Tibial nerve (tissue), 4 donors: ENCODE results near the gene UMAD1. TPM values are rescaled to one million over a fixed set of nuclear protein-coding genes. Genes with fewer than 3 reads are reported as not detected.
"Not testable (repeated sequence)": the region's sequence is repeated elsewhere in the genome, so short reads cannot be mapped to it uniquely, and the experiment has no call there.

ENCODE experiments used
- DNase-seq, 2 donors: peaks; one replicate each; pipeline ENCODE4 v3.0.0-alpha.2; 2019; ENCODE audit warnings: low spot score in 2 of 2
- H3K27ac ChIP-seq, 4 donors: fragments of 200-600 bp; sonication (generic) in 3 of 4; one replicate each; pipeline ENCODE4 v1.5.1; 2017 to 2019; ENCODE audit warnings: mild to moderate bottlenecking in 1 of 4
- H3K27me3 ChIP-seq, 2 donors: fragments of 200-600 bp; sonication (generic) in 1 of 2; one replicate each; pipeline versions ENCODE4 v1.5.1 to v1.6.0; 2017 to 2019
- H3K36me3 ChIP-seq, 3 donors: fragments of 200-600 bp; sonication (generic); one replicate each; pipeline ENCODE4 v1.5.1; 2018 to 2019
- H3K4me1 ChIP-seq, 4 donors: fragments of 200-600 bp; sonication (generic) in 3 of 4; one replicate each; pipeline ENCODE4 v1.5.1; 2017 to 2019
- H3K4me3 ChIP-seq, 4 donors: fragments of 200-600 bp; sonication (generic) in 3 of 4; one replicate each; pipeline ENCODE4 v1.5.1; 2017 to 2019; ENCODE audit warnings: mild to moderate bottlenecking in 1 of 4, moderate library complexity in 1 of 4
- H3K9me3 ChIP-seq, 4 donors: fragments of 200-600 bp; sonication (generic) in 3 of 4; one replicate each; pipeline ENCODE4 v1.5.1; 2017 to 2019
- EP300 ChIP-seq, 2 donors: sonication (generic); formaldehyde crosslinking; IDR thresholded peaks; one replicate each; pipeline ENCODE4 v1.6.1; 2017; ENCODE audit warnings: antibody characterized with exemption in 2 of 2, mild to moderate bottlenecking in 1 of 2
- POLR2A ChIP-seq, 2 donors: fragments of 450-650 bp; IDR thresholded peaks; one replicate each; pipeline ENCODE4 v1.6.1; 2017; ENCODE audit warnings: antibody characterized with exemption in 2 of 2, mild to moderate bottlenecking in 2 of 2, moderate library complexity in 2 of 2
- WGBS, 2 donors: methylation state at CpG; one replicate each; pipeline ENCODE4 v1.1.5; 2018; 5-methylcytosine and 5-hydroxymethylcytosine counted together
- total RNA-seq, 4 donors: library from RNA; depleted of rRNA; stranded (reverse); fragments of >200 nt; gene quantifications; one replicate each; pipeline ENCODE4 v1.1.0, GENCODE V29; 2016
- TF ChIP-seq, protein P1 (sequence below), 5 experiments: fragments of 200-600 bp in 3 of 5; fragments of 450-650 bp in 2 of 5; sonication (generic) in 3 of 5; IDR thresholded peaks; one replicate each; pipeline ENCODE4 v1.5.1; 2016 to 2019; ENCODE audit warnings: antibody characterized with exemption in 5 of 5, mild to moderate bottlenecking in 3 of 5, moderate library complexity in 2 of 5

UMAD1 gene
- total RNA-seq, 4 donors from 2014 or later: 6.0 to 14.9 (median 10.2) TPM

DNA sequence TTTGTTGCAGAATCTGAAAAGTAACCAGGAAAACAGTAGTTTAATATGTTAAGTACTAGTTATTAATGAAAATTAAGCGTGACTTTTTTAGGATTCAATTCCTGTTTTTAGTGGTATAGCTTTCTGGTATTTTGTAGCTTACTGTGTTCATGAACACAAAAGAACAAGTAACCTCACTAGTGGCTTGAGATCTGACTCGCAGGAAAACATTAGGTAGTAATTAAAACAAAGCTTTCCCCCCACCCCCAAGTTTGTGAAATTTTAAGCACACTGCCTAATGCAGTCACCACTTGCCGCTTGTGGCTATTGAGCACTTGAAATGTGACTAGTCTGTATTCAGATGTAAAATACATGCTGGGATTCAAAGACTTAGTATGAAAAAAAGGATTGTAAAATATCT lies 180.4 kb downstream of the UMAD1 start:
- TF ChIP-seq EP300 (IDR thresholded peaks at IDR 0.05): no peak
- TF ChIP-seq, protein P1, sequence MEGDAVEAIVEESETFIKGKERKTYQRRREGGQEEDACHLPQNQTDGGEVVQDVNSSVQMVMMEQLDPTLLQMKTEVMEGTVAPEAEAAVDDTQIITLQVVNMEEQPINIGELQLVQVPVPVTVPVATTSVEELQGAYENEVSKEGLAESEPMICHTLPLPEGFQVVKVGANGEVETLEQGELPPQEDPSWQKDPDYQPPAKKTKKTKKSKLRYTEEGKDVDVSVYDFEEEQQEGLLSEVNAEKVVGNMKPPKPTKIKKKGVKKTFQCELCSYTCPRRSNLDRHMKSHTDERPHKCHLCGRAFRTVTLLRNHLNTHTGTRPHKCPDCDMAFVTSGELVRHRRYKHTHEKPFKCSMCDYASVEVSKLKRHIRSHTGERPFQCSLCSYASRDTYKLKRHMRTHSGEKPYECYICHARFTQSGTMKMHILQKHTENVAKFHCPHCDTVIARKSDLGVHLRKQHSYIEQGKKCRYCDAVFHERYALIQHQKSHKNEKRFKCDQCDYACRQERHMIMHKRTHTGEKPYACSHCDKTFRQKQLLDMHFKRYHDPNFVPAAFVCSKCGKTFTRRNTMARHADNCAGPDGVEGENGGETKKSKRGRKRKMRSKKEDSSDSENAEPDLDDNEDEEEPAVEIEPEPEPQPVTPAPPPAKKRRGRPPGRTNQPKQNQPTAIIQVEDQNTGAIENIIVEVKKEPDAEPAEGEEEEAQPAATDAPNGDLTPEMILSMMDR (IDR thresholded peaks at IDR 0.05): no peak
- no peak for TF ChIP-seq POLR2A (IDR thresholded peaks at IDR 0.05)
- Histone ChIP-seq H3K9me3 (no peaks in the 10 kb centered on the region), H3K4me3 (no peak overlapping the region), H3K27me3 (no peaks in the 10 kb centered on the region), H3K4me1 (no peaks in the 10 kb centered on the region), H3K27ac (no peak overlapping the region), H3K36me3 (peaks cover 0 to 24% (median 0%) of the 10 kb centered on the region in 3 donors)
- no peak for DNase-seq
- 81 to 86% methylated on average over 3 of the region's 3 CpGs for WGBS, 2 donors

DNA sequence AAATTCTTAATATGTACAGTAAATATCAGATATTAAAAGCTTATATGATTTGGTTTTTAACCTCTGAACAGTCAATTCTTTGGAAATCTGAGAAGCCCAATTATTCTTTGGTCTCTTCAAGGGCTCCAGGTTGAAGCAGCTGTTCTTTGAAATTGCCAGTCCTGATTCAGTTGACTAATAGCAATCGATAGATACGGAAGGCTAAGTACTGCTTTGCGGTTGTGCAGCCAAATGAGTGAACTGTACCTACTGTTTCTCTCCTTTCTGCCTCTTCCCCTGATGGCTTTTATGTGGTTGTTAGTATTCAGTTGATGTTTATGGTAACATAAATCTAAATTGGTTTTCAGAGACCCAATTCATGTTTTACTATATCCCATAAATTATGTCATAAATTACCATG lies 181.0 kb downstream of the UMAD1 start:
- H3K4me3 ChIP-seq: no peak overlapping the region
- no peak overlapping the region for H3K27ac ChIP-seq
- TF ChIP-seq EP300 (IDR thresholded peaks at IDR 0.05) (no peak), POLR2A (IDR thresholded peaks at IDR 0.05) (no peak)
- TF ChIP-seq, protein P1 (IDR thresholded peaks at IDR 0.05): no peak
- DNase-seq: no peak
- 84 to 89% methylated on average over 3 of the region's 3 CpGs for WGBS, 2 donors
- H3K27me3 ChIP-seq: no peaks in the 10 kb centered on the region
- no peaks in the 10 kb centered on the region for H3K9me3 ChIP-seq
- no peaks in the 10 kb centered on the region for H3K4me1 ChIP-seq
- H3K36me3 ChIP-seq: peaks cover 0 to 22% (median 0%) of the 10 kb centered on the region in 3 donors

DNA sequence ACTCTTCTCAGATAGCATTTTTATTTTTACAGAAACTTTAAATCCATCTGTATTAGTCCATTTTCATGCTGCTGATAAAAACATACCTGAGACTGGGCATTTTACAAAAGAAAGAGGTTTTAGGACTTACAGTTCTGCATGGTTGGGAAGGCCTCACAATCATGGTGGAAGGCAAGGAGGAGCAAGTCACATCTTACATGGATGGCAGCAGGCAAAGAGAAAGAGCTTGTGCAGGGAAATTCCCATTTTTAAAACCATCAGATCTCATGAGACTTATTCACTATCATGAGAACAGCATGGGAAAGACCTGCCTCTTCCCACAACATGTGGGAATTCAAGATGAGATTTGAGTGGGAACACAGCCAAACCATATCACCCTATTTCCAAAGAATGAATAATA lies 184.7 kb downstream of the UMAD1 start:
- H3K27me3 ChIP-seq, H3K9me3 ChIP-seq, H3K27ac ChIP-seq, H3K4me1 ChIP-seq, DNase-seq, H3K4me3 ChIP-seq: not testable (repeated sequence)
- peaks cover 0 to 18% (median 0%) of the 10 kb centered on the region in 3 donors for H3K36me3 ChIP-seq

DNA sequence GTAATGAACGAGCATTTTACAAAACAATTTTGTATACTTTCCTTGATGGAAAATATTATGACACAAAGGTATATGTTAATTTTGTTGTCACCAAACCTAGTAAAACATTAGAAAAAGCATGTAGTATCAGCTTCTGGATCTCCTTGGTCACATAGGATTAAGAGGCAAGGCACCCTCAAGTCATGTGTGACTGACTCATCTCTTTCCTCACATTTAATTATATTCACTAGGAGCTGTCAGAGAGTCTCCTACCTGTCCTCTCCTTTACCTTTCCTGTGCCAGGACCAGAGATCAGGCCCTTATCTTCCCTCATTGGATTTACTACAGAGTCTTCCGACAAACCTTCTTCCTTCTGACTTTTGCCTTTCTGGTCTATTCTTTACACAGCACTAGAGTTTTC lies 189.1 kb downstream of the UMAD1 start:
- no peak for TF ChIP-seq EP300 (IDR thresholded peaks at IDR 0.05)
- TF ChIP-seq POLR2A (IDR thresholded peaks at IDR 0.05): no peak
- TF ChIP-seq, protein P1 (IDR thresholded peaks at IDR 0.05): no peak
- no peaks in the 10 kb centered on the region for H3K27me3 ChIP-seq
- H3K36me3 ChIP-seq: peaks cover 0 to 13% (median 0%) of the 10 kb centered on the region in 3 donors
- no peak overlapping the region for H3K27ac ChIP-seq
- H3K9me3 ChIP-seq: no peaks in the 10 kb centered on the region
- WGBS, 2 donors: 92 to 96% methylated on average over 2 of the region's 2 CpGs
- DNase-seq: no peak
- H3K4me1 ChIP-seq: no peaks in the 10 kb centered on the region
- H3K4me3 ChIP-seq: no peak overlapping the region

DNA sequence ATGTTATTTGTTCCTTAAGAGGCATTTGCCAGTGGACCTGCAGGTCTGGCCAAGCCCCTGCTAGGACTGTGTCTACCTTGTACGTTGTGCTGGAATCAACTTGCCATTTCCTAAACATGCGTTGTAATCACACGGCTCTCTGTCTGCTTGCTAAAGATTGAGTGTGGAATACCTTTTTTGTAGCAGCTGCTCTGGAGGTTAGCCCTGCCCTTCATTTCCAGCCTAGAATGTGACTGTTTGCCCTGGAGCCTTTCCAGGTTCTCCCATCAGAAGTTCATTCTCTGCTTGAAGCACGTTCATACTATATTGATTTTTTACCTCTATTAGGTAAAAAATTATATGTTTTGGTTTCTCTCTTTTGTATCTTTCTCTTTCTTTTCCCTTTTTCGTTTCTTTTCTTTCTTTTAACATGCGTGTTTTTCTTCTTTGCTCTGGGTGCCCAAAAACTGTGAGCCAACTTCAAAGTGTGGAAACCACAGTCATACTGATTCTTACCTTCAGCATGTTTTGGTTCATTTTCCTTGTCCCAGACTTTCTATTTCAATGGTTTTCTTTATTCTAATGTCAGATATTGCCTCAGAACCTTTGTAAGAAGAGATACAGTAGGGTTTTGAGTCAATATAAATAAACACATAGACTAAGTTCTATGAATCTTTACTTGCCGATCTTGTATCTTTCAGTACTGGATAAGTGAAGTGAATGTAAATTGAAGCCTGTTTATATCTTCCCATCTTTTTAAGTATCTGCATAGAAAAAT lies 189.7 kb downstream of the UMAD1 start:
- no peak for DNase-seq
- peaks cover 0 to 6% (median 0%) of the 10 kb centered on the region in 3 donors for H3K36me3 ChIP-seq
- H3K27me3 ChIP-seq: no peaks in the 10 kb centered on the region
- no peaks in the 10 kb centered on the region for H3K9me3 ChIP-seq
- 68 to 72% methylated on average over 6 to 7 of the region's 7 CpGs for WGBS, 2 donors
- H3K4me3 ChIP-seq: no peak overlapping the region
- no peaks in the 10 kb centered on the region for H3K4me1 ChIP-seq
- H3K27ac ChIP-seq: no peak overlapping the region
- TF ChIP-seq POLR2A (IDR thresholded peaks at IDR 0.05) (no peak), EP300 (IDR thresholded peaks at IDR 0.05) (no peak)
- TF ChIP-seq, protein P1 (IDR thresholded peaks at IDR 0.05): no peak
